Right kidney (tissue), 1 donor: ENCODE data around the gene EXPH5.

Source experiments
- DNase-seq: peaks from one replicate; pipeline ENCODE4 v3.0.0-alpha.2; 2016

Gene EXPH5

DNA sequence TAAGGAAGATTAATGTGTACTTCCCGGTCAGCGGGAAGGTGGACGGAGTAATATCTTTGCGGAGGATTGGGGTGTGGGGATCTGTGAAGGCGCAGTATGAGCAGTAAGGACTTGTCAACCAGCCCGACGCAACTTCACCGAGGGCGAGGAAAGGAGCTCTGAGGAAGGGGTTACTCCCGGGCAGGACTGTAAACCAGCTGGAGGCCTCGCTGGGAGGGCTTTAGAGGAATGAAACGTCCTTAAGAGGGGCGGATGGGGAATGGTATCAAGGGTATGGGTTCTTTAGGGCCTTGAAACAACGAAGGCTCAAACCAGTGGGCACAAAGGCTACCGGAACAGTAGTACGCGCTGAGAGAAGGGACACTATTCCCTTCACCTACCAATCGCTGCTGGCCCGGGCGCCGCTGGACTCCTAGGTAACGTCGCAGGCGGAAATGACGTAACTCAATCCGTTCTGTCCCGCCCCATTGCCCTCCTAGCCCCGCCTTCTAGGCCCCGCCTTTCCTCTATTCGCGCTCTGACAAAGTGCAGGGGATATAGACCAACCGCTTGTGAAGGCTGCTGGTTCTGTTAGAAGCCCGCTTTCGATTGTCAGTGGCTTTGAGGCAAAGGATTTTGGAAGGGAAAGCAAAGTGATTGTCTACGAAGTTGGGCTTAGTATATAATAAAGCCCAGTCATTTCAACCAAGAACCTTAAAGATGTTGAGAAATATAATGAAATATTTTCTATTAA lies 126.3 kb downstream of the EXPH5 start, which contains the start of gene C11orf65:
TSS of gene C11orf65 (minus strand) at position 439 of the 733 bp plus-strand sequence. CDS start 5,970 bp downstream, outside the sequence.
- peak; percentile 95 for DNase-seq

- DNase-seq = no peak
Observed at GRCh38 chr11:108466405-108466804, 127.2 kb downstream of the EXPH5 start.
